Camera-type eye (tissue), 1 donor: ENCODE data around the gene PSMD9. TPM values are rescaled to one million over a fixed set of nuclear protein-coding genes. Genes with fewer than 3 reads are reported as not detected.

Experiments
- total RNA-seq: library from RNA; depleted of rRNA; stranded (reverse); fragments of >200 nt; gene quantifications from one replicate; pipeline ENCODE4 v1.2.3, GENCODE V29; 2014

Gene PSMD9
- 67.8 TPM for total RNA-seq

GRCh38 chr12:121888478-121889273 lies at the start of gene PSMD9:
PSMD9 (plus strand) TSS chr12:121888790; CDS start chr12:121888857, 67 bp downstream.

DNA sequence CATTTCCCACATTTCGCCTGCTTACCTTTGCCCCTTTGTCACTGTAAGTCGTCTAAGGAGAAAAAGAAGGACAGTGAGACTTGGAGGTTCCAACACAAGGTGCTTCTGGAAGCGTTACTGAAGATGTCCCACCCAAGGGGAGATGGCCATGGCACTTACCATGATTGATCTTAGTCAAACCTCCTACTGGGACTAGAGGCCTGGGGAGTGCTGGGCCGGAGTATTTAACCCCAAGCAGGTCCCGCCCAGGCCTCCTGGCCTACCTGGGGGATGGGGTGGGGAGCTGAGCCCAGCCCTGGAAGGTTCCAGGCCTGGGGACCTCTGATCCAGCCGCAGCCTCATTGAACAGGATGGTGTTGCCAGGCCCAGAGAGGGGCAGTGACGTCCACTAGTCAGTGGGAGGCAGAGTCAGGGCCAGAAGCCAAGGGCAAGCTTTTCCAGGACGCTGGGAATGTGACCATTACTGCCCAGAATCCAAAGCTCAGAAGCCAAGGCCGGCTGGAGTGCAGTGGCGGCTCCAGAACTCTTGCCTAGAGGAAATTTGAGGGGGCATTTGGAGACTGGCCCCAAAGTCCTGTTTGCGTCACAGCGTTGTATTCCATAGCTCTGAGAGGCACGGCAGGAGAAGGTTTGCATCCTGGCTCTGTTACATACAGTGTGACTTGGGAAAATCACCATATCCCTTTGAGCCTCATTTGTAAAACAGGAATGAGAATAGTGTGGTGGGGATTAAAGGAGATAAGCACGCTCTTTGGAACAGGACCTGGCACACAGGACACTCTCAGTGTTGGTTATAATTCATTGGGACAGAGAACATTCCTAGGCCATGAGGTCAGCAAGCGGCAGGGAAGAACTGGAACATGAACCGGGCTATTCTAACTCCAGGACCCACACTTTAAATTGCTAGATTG lies 29.7 kb upstream of the PSMD9 start, which contains the start of gene HPD:
HPD (minus strand) TSS at position 198 of the 911 bp plus-strand sequence; CDS start at position 162, 36 bp downstream.

DNA sequence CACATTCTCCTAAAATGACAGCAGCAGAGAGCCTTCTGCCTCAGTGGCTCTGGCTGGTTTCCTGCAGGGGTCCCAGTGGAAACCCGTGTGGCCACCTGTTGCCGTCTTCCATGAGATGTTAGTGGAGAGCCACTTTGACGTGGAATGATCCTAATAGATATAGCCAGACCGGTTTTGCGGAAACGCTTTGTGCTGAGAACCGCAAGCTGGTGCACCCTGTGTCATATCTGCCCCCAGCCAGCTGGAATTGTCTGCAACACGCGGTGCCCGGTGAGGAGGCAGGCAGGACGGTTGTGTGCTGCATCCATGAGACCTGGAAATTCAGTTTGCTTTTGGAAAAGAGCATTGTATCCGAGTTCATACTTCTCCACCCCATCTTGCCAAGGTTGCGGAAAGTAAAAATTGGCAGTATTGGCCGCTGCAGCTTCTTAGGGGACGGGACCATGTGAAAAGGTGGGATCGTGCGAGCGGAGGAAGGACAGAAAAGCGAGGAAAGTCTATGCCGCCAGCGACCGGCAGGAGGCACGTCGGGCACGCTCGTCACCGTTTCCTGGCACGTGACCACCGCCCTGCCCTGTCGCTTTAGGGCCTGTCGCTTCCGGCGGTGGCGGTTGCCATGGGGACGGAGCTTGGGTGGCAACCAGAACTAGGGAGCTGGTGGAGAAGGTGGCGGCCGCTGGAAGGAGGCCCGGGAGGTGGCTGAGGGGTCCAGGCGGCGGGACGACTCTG lies 29.5 kb downstream of the PSMD9 start, which contains the start of gene CFAP251:
CFAP251 (plus strand) TSS at position 643 of the 729 bp plus-strand sequence. CDS start 2,714 bp downstream, outside the sequence.

Other genes starting within 250 kb of the PSMD9 start
- 0.99 TPM for gene MORN3, start 219.1 kb upstream of the PSMD9 start, total RNA-seq
- gene TMEM120B, start 176.0 kb upstream of the PSMD9 start, total RNA-seq, result 11.7 TPM
- gene RHOF, start 95.1 kb upstream of the PSMD9 start, total RNA-seq, result 19.2 TPM
- gene SETD1B, start 84.8 kb upstream of the PSMD9 start, total RNA-seq, result 12.5 TPM
- 0.77 TPM for gene HPD, start 29.9 kb upstream of the PSMD9 start, total RNA-seq
- 6.0 TPM for gene CFAP251, start 29.8 kb downstream of the PSMD9 start, total RNA-seq
- gene BCL7A, start 133.1 kb downstream of the PSMD9 start, total RNA-seq, result 31.6 TPM
- 17.8 TPM for gene MLXIP, start 190.0 kb downstream of the PSMD9 start, total RNA-seq